Activated CD8-positive, alpha-beta T cell treated with anti-CD3 and anti-CD28 coated beads for 36 hours (primary cell): ENCODE measurements around the gene ZC3HAV1L. TPM values are rescaled to one million over a fixed set of nuclear protein-coding genes. Genes with fewer than 3 reads are reported as not detected.

Source experiments
- ATAC-seq: fragments of 200-7000 bp; cut with Tn5 transposase; one replicate; pipeline ENCODE4 v1.10.0; 2021; ENCODE audit warnings: mild to moderate bottlenecking, moderate library complexity
- CTCF ChIA-PET: fragments of 350-600 bp; sonication (Branson Sonifier 250); formaldehyde crosslinking; loops from one replicate; lab custom pipeline; 2021; ENCODE audit warnings: antibody characterized with exemption; lab: Charles Lee
- POLR2A ChIA-PET: fragments of 350-600 bp; sonication (Branson Sonifier 250); formaldehyde crosslinking; loops from one replicate; lab custom pipeline; 2021; ENCODE audit warnings: antibody characterized with exemption; lab: Charles Lee
- DNase-seq: peaks from one replicate; pipeline ENCODE4 v3.0.0-alpha.2; 2020
- H3K27ac Mint-ChIP-seq: one replicate; pipeline ENCODE4 v1.8.0; 2021; ENCODE audit warnings: mild to moderate bottlenecking, mixed read lengths
- H3K27me3 Mint-ChIP-seq: one replicate; pipeline ENCODE4 v1.8.0; 2021; ENCODE audit warnings: mixed read lengths
- H3K36me3 Mint-ChIP-seq: one replicate; pipeline ENCODE4 v1.8.0; 2021; ENCODE audit warnings: low read depth, mixed read lengths
- H3K4me1 Mint-ChIP-seq: one replicate; pipeline ENCODE4 v1.8.0; 2021; ENCODE audit warnings: low read depth, mixed read lengths
- H3K4me3 Mint-ChIP-seq: one replicate; pipeline ENCODE4 v1.8.0; 2021; ENCODE audit warnings: mild to moderate bottlenecking, moderate library complexity, mixed read lengths
- H3K9me3 Mint-ChIP-seq: one replicate; pipeline ENCODE4 v1.8.0; 2021; ENCODE audit warnings: mixed read lengths
- CTCF ChIP-seq: fragments of 200-600 bp; IDR thresholded peaks from one replicate; pipeline ENCODE4 v1.8.0; 2022; ENCODE audit warnings: antibody characterized with exemption, mild to moderate bottlenecking
- intact Hi-C: fragments of 100-400 bp; cut with micrococcal nuclease; formaldehyde crosslinking; loops from one replicate; pipeline ENCODE4 v1.10.0; 2022
- total RNA-seq, 2 experiments: library from RNA; stranded (reverse); gene quantifications; one replicate each; pipeline ENCODE4 v1.2.3, GENCODE V29; 2021

ZC3HAV1L gene
- total RNA-seq, 2 experiments from 2014 or later, result 19.9 TPM

GRCh38 chr7:139075031-139075652 lies 39.3 kb upstream of the ZC3HAV1L start:
- intact Hi-C loops, result loop anchor here (10.0 kb wide), 1 partner anchor 190 kb away; no protein-coding TSS in a partner anchor
- TF ChIP-seq CTCF, result peak; percentile 80
- Mint-ChIP-seq H3K27me3 (no peaks in the 10 kb centered on the region), H3K4me1 (peaks cover 62% of the 10 kb centered on the region), H3K9me3 (no peaks in the 10 kb centered on the region), H3K27ac (peak overlapping the region; percentile 85), H3K36me3 (peaks cover 75% of the 10 kb centered on the region), H3K4me3 (peak overlapping the region; percentile 37)
- peak; percentile 70 for ATAC-seq
- CTCF ChIA-PET, result interaction anchor here (0.8 to 3.9 kb wide), 41 partner anchors 10 to 321 kb away, joined by 3 to 43 read pairs (median 5); partner anchors contain the start of gene ZC3HAV1L
- DNase-seq, result peak; percentile 80
- POLR2A ChIA-PET, result interaction anchor here (0.6 to 3.5 kb wide), 11 partner anchors 9 to 65 kb away, joined by 3 to 15 read pairs (median 4); no protein-coding TSS in a partner anchor

GRCh38 chr7:139072796-139073195 lies 37.0 kb upstream of the ZC3HAV1L start:
- Mint-ChIP-seq H3K27ac (peak overlapping the region; percentile 85), H3K4me1 (peaks cover 52% of the 10 kb centered on the region), H3K36me3 (peaks cover 69% of the 10 kb centered on the region), H3K27me3 (no peaks in the 10 kb centered on the region), H3K9me3 (no peaks in the 10 kb centered on the region), H3K4me3 (peak overlapping the region; percentile 40)
- ChIA-PET CTCF (interaction anchor here (1.1 to 3.9 kb wide), 3 partner anchors 9 to 56 kb away, joined by 3 to 35 read pairs (median 3); no protein-coding TSS in a partner anchor), POLR2A (interaction anchor here (0.9 to 3.5 kb wide), 5 partner anchors 9 to 27 kb away, joined by 3 to 15 read pairs (median 4); no protein-coding TSS in a partner anchor)
- no peak for DNase-seq
- ATAC-seq, result no peak
- no peak for TF ChIP-seq CTCF
- intact Hi-C loops, result loop anchor here (10.0 kb wide), 1 partner anchor 188 kb away; no protein-coding TSS in a partner anchor

- DNase-seq, result no peak
- no peak overlapping the region for H3K4me3 Mint-ChIP-seq
- H3K27ac Mint-ChIP-seq, result peak overlapping the region; percentile 85
- CTCF ChIA-PET, result interaction anchor here (0.8 to 1.1 kb wide), 4 partner anchors 8 to 185 kb away, joined by 3 to 4 read pairs (median 3); no protein-coding TSS in a partner anchor
- H3K36me3 Mint-ChIP-seq, result peaks cover 71% of the 10 kb centered on the region
- H3K4me1 Mint-ChIP-seq, result peaks cover 55% of the 10 kb centered on the region
- no peak for TF ChIP-seq CTCF
- ATAC-seq, result no peak
- POLR2A ChIA-PET, result interaction anchor here (1.4 to 1.9 kb wide), 3 partner anchors 8 to 12 kb away, joined by 4 to 6 read pairs (median 5); no protein-coding TSS in a partner anchor
- no peaks in the 10 kb centered on the region for H3K9me3 Mint-ChIP-seq
- intact Hi-C loops, result loop anchor here (10.0 kb wide), 1 partner anchor 187 kb away; no protein-coding TSS in a partner anchor
- H3K27me3 Mint-ChIP-seq, result no peaks in the 10 kb centered on the region
Measured at GRCh38 chr7:139071680-139072079, 35.8 kb upstream of the ZC3HAV1L start.

GRCh38 chr7:139068544-139069399 lies 32.9 kb upstream of the ZC3HAV1L start:
- Mint-ChIP-seq H3K9me3 (no peaks in the 10 kb centered on the region), H3K4me1 (peaks cover 54% of the 10 kb centered on the region), H3K27ac (peak overlapping the region; percentile 73), H3K36me3 (peaks cover 77% of the 10 kb centered on the region), H3K27me3 (no peaks in the 10 kb centered on the region), H3K4me3 (no peak overlapping the region)
- ChIA-PET POLR2A (interaction anchor here (0.6 to 1.9 kb wide), 5 partner anchors 8 to 1034 kb away, joined by 3 to 10 read pairs (median 3); no protein-coding TSS in a partner anchor), CTCF (interaction anchor here (1.3 to 1.7 kb wide), 6 partner anchors 9 to 182 kb away, joined by 3 to 11 read pairs (median 6); no protein-coding TSS in a partner anchor)
- intact Hi-C loops, result no loop called here
- DNase-seq (peak; percentile 52), ATAC-seq (peak; percentile 50)
- TF ChIP-seq CTCF, result peak; percentile 37
